UCSD-AML1 (cell line): Measurements from ENCODE around the gene AKT2.

Experiments
- DNase-seq: peaks from one replicate; lab custom pipeline; 2025; ENCODE audit not compliant: unreplicated experiment; lab: John Stamatoyannopoulos, UW

AKT2 gene

GRCh38 chr19:40302224-40303011 is 17.3 kb upstream of the AKT2 start:
- DNase-seq = no peak

GRCh38 chr19:40300668-40301067 is 15.5 kb upstream of the AKT2 start:
- DNase-seq = no peak

GRCh38 chr19:40298026-40298425 is 12.9 kb upstream of the AKT2 start:
- no peak for DNase-seq

GRCh38 chr19:40294560-40294959 is 9.4 kb upstream of the AKT2 start:
- DNase-seq = no peak

- DNase-seq = no peak
Measured at GRCh38 chr19:40286971-40287421, 1.9 kb upstream of the AKT2 start.

GRCh38 chr19:40286235-40286970 is 1.3 kb upstream of the AKT2 start:
- no peak for DNase-seq

GRCh38 chr19:40285353-40286234 is 449 bp upstream of the AKT2 start:
- DNase-seq = peak; percentile 99

- no peak for DNase-seq
Measured at GRCh38 chr19:40284251-40284500, 969 bp downstream of the AKT2 start.

- DNase-seq = no peak
Measured at GRCh38 chr19:40283414-40284250, 1.5 kb downstream of the AKT2 start.

GRCh38 chr19:40282920-40283319 is 2.2 kb downstream of the AKT2 start:
- DNase-seq = no peak

- DNase-seq = no peak
Measured at GRCh38 chr19:40282209-40282580, 3.0 kb downstream of the AKT2 start.

GRCh38 chr19:40281381-40282208 is 3.5 kb downstream of the AKT2 start:
- DNase-seq = no peak

GRCh38 chr19:40280608-40281221 is 4.4 kb downstream of the AKT2 start:
- no peak for DNase-seq

GRCh38 chr19:40279761-40280607 is 5.2 kb downstream of the AKT2 start:
- DNase-seq = peak; percentile 24

GRCh38 chr19:40279120-40279551 is 6.0 kb downstream of the AKT2 start:
- no peak for DNase-seq

GRCh38 chr19:40278361-40279035 is 6.6 kb downstream of the AKT2 start:
- no peak for DNase-seq

GRCh38 chr19:40277356-40278059 is 7.6 kb downstream of the AKT2 start:
- no peak for DNase-seq
